ENCODE measurements around the gene METTL25B.

GRCh38 chr1:156726549-156727226 lies 1.6 kb upstream of the METTL25B start:
- no peak for TF ChIP-seq POLR2A (IDR thresholded peaks at IDR 0.05; ENCODE audit: low read depth, low read length)
- TF ChIP-seq POLR2AphosphoS5 (IDR thresholded peaks at IDR 0.05; ENCODE audit: low read depth, low read length): no peak
- TF ChIP-seq TAF1 (IDR thresholded peaks at IDR 0.05; ENCODE audit: low read depth, low read length): no peak
- no peak for TF ChIP-seq SPI1 (IDR thresholded peaks at IDR 0.05; ENCODE audit: low read depth, low read length)
- TF ChIP-seq POU2F2 (IDR thresholded peaks at IDR 0.05; ENCODE audit: low read depth, low read length): no peak
